Skeletal muscle tissue (tissue), 2 donors: ENCODE measurements around the gene CTIF. TPM values are rescaled to one million over a fixed set of nuclear protein-coding genes. Genes with fewer than 3 reads are reported as not detected.

Source experiments
- small RNA-seq: library from RNA; depleted of rRNA; stranded (forward); fragments of <200 nt; gene quantifications from one replicate; pipeline ENCODE3, GENCODE V24; 2014
- total RNA-seq: library from RNA; depleted of rRNA; stranded (reverse); fragments of >200 nt; gene quantifications from one replicate; pipeline ENCODE4 v1.2.3, GENCODE V29; 2014

Gene CTIF
- total RNA-seq, 1 donor from 2014 or later, result 16.7 TPM

Small RNA genes within 50 kb of the gene (small RNA-seq; reads per million reads assigned to genes)
- gene MIR4743, result not detected

Other genes starting within 250 kb of the CTIF start
- 2.6 TPM for gene ZBTB7C, start 129.6 kb upstream of the CTIF start, total RNA-seq